GM20000 (cell line): ENCODE data around the gene TNFAIP2.
"Not testable (repeated sequence)": the region's sequence is repeated elsewhere in the genome, so short reads cannot be mapped to it uniquely, and the experiment has no call there.

Experiments used
- DNase-seq: peaks from one replicate; pipeline ENCODE4 v3.0.0; 2012; ENCODE audit warnings: low spot score
- TF ChIP-seq, protein P1 (sequence below): IDR thresholded peaks from 2 replicates; pipeline ENCODE4 v1.5.1; 2012; ENCODE audit warnings: mild to moderate bottlenecking, control low read depth; ENCODE audit errors: extremely low read depth, missing control alignments

The TNFAIP2 gene

DNA sequence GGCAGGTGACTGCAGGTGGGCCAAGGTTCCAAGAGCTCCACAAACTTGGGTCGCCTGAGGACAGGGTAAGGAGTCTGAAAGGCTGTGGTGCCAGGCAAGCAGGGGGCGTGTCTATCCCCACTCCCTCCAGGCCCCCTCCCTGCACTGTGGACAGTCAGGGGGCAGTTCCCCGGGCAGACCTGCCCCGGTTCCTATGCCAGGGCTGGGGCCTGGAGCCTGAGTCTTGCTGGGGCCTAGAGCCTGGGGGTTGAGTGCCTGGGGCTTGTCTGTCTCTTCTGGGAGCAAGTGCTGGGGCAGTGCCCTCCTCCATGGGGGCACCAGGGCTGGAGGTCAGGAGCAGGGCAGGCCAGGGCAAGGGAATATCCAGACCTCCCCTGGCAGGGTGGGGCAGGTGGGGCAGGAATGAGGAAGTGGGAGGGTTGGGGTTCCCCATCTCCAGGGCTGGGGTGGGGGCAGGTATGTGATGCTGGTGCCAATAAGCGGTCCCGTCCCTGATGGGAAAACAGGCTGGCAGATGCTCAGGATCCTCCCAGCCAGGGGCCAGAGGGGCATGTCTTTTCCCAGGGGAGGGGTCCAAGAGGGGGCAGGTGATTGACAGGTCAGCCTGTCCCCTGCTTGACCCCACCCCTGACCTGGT lies 11.9 kb upstream of the TNFAIP2 start:
- TF ChIP-seq, protein P1, sequence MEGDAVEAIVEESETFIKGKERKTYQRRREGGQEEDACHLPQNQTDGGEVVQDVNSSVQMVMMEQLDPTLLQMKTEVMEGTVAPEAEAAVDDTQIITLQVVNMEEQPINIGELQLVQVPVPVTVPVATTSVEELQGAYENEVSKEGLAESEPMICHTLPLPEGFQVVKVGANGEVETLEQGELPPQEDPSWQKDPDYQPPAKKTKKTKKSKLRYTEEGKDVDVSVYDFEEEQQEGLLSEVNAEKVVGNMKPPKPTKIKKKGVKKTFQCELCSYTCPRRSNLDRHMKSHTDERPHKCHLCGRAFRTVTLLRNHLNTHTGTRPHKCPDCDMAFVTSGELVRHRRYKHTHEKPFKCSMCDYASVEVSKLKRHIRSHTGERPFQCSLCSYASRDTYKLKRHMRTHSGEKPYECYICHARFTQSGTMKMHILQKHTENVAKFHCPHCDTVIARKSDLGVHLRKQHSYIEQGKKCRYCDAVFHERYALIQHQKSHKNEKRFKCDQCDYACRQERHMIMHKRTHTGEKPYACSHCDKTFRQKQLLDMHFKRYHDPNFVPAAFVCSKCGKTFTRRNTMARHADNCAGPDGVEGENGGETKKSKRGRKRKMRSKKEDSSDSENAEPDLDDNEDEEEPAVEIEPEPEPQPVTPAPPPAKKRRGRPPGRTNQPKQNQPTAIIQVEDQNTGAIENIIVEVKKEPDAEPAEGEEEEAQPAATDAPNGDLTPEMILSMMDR: no peak
- DNase-seq: no peak

DNA sequence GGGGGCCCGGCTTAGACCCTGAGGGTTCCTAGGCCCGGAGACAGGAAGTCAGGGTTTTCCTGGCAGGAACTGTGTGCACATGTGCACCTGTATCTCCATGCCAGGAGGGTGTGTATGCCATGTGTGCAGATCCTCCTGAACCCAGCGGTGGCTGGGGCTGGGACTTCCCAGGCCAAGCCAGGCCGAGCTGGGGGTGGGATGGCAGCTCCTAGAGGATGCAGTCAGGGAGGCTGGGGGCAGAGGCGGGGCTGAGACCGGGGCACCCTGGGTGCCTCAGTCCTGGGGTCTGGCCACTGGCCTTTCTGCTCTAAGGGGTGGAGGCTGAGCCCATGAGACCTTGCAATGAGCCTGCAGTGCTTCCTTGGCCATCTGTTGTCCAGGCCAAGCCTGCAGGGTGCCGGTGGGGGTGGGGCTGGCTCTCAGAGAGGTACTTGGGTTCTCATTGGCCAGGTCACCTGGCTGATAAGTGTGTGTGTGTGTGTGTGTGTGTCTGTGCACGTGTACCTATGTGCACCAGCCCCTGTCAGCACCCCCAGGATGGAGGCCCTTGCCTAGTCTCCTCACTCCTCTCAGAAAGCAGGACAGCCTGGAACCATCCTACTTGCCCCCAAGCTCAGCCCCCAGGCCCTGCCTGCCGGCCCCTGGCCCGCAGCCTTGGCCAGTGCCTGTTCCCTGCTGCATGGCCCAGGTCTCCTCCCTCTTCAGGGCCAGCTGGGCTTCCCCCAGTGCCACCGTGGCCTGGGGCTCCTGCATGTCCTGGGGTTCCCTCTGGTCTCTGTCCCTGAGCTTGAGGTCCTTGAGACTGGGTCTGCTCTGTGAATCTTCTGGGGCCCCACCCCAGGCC lies 10.6 kb upstream of the TNFAIP2 start:
- TF ChIP-seq, protein P1: no peak
- no peak for DNase-seq

DNA sequence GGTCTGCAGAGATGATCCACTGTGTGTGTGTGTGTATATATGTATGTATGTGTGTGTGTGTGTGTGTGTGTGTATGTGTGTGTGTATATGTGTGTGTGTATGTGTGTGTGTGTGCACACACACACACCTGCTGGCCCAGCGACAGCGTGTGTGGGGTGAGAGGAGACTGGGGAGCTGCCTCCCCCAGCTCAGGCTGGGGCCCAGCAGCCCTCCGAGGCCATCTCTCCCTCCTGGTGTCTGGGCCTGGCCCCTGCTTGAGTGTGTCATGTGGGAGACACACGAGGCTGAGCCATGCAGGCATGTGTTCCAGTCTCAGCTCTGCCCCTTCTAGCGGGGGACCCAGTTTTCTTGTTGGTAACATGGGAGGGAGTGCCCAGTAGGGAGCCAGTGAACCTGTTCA lies 10.0 kb upstream of the TNFAIP2 start:
- no peak for DNase-seq
- TF ChIP-seq, protein P1: no peak

DNA sequence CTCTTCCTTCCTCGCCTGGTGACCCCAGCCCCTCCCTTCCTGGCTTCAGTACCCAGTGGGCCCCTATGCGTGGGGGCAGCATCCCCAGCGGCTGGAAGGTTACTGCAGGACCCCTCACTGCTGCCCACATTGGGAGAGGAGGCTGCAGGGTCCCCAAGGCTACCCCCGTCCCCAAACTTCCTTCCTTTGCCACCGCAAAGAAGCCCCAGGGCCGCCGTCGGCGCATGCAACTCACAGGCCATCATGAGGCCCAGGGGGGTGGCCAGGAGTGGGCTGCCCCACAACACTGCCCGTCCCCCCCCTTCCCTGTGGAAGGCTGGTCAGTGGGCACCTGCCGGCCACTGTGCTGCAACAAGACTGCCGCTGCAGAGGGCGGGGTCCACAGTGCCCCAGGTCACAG lies 9.5 kb upstream of the TNFAIP2 start:
- TF ChIP-seq, protein P1: no peak
- no peak for DNase-seq

DNA sequence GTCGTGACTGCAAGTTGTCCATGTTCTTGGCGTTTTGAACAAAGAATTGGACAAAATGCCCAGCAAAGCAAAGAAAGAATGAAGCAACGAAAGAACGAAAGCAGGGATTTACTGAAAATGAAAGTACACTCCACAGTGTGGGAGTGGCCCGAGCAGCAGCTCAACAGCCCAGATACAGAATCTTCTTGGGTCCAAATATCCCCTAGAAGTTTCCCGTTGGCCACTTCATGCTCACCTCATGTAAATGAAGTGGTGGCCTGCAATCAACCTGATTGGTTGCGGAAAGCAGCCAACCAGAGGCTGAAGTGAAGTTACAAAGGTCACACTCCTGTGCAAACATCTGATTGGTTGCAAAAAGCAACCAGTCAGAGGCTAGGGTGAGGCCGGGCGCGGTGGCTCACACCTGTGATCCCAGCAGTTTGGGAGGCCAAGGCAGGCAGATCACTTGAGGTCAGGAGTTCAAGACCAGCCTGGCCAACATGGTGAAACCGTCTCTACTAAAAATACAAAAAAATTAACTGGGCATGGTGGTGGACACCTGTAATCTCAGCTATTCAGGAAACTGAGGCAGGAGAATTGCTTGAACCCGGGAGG lies 8.1 kb upstream of the TNFAIP2 start:
- not testable (repeated sequence) for DNase-seq

DNA sequence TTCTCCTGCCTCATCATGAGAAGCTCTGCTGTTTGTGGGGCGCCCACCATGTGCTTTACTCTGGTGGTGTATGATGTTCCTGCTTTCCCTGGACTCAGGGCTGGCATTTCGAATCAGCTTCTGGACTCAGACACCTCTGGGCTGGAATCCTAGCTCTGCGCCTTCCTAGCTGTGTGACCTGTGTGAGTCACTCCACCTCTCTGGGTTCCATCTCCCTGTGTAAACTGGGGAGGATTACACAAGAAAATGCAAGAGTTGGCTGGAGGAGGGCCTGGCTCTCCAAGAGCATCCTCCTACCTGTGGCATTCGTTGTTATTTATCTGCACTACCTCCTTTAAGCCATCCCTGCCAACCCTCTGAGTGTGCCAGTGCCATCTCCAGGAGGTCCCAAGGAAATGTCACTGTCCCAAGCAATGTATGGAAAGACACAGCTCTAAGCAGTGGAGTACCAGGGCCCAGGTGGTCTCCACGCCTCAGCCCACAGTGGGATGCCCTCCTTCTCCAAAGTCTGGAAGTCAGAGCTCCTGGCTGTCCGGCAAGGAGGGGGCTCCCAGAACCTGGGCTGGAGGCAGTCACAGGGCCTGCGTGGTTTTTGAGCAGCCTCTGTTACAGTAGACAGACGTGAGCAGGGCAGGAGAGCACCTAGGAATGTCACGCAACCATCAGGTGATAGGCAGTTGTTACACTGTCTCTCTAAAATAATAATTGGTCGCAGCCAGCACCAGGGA lies 7.3 kb upstream of the TNFAIP2 start:
- DNase-seq: no peak
- TF ChIP-seq, protein P1: no peak

DNA sequence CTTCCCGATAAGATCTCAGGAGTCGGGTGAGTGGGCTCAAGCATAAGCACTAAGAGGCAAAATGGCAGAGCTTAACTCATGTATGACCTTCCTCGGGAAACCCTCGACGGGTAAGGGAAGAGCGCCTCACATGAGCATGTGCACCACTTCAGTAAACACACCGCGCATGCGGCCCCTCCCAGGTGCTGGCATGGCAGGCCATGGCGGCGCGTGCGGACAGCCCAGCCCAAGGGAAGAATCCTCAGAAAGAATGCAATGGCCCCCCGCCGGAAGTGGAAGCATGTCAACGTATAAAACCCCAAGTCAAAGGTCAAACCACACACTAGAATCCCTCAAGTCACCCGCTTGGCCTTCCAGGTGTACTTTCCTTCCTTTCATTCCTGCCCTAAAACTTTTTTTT lies 6.6 kb upstream of the TNFAIP2 start:
- TF ChIP-seq, protein P1: no peak
- DNase-seq: no peak

DNA sequence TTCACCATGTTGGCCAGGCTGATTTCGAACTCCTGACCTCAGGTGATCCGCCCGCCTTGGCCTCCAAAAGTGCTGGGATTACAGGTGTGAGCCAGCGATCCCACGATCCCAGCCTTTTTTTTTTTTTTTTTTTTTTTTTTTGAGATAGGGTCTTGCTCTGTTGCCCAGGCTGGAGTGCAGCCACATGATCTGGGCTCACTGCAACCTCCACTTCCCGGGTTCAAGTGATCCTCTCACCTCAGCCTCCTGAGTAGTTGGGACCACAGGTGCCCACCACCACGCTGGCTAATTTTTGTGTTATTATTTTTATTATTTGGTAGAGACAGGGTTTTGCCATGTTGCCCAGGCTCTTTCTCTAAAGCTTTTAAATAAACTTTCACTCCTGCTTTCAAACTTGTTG lies 5.8 kb upstream of the TNFAIP2 start:
- not testable (repeated sequence) for DNase-seq
